ENCODE data around the gene NIN. TPM values are rescaled to one million over a fixed set of nuclear protein-coding genes. Genes with fewer than 3 reads are reported as not detected.

The NIN gene, protein sequence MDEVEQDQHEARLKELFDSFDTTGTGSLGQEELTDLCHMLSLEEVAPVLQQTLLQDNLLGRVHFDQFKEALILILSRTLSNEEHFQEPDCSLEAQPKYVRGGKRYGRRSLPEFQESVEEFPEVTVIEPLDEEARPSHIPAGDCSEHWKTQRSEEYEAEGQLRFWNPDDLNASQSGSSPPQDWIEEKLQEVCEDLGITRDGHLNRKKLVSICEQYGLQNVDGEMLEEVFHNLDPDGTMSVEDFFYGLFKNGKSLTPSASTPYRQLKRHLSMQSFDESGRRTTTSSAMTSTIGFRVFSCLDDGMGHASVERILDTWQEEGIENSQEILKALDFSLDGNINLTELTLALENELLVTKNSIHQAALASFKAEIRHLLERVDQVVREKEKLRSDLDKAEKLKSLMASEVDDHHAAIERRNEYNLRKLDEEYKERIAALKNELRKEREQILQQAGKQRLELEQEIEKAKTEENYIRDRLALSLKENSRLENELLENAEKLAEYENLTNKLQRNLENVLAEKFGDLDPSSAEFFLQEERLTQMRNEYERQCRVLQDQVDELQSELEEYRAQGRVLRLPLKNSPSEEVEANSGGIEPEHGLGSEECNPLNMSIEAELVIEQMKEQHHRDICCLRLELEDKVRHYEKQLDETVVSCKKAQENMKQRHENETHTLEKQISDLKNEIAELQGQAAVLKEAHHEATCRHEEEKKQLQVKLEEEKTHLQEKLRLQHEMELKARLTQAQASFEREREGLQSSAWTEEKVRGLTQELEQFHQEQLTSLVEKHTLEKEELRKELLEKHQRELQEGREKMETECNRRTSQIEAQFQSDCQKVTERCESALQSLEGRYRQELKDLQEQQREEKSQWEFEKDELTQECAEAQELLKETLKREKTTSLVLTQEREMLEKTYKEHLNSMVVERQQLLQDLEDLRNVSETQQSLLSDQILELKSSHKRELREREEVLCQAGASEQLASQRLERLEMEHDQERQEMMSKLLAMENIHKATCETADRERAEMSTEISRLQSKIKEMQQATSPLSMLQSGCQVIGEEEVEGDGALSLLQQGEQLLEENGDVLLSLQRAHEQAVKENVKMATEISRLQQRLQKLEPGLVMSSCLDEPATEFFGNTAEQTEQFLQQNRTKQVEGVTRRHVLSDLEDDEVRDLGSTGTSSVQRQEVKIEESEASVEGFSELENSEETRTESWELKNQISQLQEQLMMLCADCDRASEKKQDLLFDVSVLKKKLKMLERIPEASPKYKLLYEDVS (N-terminal part only)
- total RNA-seq: 30.0 and 78.2 TPM in 2 replicates

DNA sequence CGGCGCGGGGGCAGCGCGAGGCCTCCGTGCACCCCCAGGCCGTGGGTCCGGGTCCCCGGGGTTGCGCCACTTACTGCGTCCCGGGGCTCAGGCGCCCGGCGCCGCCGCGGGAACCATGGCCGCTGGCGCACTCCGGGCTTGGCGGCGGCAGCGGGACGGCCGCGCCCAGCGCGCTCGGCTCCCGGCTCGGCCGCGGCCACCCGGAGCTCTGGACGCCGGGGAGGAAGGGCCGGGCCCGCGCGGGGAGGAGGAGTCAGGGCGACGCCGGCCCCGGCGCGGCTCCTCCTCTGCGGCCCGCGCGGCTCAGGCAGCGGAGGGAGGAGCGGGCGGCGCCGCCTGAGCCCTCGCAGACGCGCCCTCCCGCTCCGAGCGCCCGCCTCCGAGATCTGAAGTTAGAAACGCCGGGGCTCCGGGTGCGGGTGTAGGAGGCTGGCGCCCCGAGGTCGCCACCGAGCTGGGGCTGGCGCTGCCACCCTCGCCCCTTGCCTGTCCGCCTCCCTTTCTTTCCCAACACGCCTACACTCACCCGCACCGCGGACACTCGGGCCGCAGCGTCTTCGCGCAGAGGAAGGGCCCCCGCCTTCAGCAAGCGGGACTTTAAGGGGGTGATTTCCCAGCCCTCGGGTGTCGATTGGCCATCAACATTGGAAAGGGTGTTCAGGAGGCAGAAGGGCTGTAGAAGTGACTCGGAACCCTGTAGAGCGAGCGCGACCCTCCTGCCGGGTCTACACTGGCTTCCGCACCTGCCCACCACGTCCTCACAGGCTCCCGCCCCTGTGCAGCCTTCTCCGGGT is at the start of gene NIN:
NIN (minus strand) TSS at position 231 of the 794 bp plus-strand sequence. CDS start 9,106 bp downstream, outside the sequence.
- no peak for DNase-seq (ENCODE audit: low read depth)

DNA sequence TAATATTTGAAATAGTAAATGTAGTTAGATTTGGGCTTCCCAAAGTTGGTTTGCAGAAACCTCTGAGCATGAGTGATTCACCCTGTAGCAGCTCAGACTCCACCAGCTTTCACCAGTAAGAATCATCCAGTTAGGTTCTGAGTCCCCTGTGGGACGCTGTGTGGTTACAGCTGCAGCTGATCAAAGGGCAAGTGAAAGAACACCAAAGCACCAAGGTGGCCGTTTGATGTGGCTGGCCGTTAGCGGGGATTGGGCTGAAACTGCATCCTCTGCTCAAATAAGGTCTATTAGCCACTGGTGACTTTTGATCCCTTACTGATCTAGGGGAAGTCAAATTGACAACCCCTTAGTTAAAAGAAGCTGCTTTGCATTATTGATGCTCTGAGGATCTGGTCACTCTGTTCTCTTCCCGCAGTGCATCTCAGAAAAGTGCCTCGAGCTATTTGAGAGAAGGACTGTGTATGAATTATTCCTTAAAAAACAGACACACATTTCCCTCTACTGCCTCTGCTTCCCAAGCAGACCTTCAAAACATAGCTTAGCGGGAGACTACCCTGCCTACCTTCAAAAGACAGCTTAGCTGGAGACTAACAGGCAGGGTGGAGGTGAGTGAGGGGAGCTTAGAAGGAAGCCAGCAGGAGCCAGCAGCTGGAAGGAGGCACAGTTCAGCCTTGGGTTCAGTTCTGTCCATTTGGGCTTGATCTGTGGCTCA is 44.6 kb upstream of the NIN start:
- DNase-seq (ENCODE audit: low read depth): peak; percentile 38

DNA sequence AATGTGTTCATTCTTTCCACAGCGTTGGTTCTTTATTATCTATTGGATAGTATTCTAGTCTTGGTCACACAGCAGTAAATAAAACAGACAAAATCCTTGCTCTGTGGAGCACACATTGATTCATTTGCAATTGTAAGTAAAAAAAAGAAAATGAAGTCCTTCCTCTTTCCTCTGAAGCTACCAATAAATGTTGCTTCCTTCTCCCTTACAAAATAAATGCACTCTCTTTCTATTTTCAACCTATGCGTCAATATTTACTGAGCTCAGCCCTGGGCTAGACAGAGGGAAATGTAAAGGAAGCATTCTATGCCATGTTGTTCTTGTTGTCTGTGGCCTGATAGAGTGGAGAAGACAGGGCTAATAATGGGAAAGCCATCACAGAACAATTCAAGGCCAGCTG is 43.8 kb upstream of the NIN start:
- no peak for DNase-seq (ENCODE audit: low read depth)

DNA sequence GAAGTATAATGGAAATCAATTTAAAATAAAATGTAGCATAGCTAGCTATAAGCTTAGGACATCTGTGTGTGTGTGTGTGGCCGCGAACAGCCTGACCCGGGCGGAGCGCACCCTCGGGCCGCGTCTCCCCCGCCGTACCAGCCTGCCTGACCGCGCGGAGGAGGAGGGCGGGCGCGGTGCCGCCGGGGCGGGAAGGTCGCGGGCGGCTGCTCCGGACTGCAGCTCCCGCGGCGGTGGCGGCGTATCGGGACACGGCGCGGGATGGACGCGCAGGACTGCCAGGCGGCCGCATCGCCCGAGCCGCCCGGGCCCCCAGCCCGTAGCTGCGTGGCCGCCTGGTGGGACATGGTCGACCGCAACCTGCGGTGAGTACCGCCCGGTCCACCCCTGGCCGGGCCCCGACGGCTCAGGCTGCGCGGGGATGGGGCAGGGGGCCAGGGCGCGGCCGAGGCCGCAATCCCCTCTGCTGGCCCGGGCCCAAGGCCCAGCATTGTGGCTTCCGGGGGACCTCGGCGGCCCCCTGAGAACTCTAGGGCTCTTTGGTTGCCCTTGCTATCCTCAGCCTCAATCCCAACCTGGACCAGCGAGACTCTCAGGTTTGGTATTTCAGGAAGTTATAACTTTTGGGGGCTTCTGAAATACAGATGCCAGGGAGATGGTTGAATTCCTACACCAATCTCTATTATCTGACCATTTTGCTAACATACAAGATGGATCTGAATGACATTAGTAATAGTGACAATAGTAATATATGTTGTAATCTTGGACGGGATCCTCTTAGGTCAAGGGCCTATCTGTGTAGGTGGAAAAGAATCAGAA is 41.2 kb upstream of the NIN start, which contains the start of gene ABHD12B:
ABHD12B (plus strand) TSS at position 140 of the 819 bp plus-strand sequence; CDS start at position 262, 122 bp downstream.
- no peak for DNase-seq (ENCODE audit: low read depth)

DNA sequence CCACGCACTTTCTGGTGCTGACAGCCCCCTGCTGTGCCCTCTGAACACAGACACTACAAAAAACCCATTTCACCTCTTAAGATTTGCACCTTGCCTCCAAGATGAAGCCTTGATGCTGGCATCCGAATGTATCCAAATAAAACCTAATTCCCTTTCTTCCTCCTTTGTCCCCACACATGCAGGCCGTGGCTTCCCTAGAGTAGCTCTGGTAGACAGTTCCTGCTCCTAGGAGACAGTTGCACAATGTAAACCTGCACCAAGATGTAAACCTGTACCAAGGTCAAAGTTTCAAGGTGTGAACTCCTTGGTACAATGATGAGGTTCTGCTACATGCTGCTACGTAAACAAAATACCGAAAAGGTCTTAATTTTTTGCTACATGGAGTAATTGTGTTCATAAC is 40.3 kb upstream of the NIN start:
- no peak for DNase-seq (ENCODE audit: low read depth)

DNA sequence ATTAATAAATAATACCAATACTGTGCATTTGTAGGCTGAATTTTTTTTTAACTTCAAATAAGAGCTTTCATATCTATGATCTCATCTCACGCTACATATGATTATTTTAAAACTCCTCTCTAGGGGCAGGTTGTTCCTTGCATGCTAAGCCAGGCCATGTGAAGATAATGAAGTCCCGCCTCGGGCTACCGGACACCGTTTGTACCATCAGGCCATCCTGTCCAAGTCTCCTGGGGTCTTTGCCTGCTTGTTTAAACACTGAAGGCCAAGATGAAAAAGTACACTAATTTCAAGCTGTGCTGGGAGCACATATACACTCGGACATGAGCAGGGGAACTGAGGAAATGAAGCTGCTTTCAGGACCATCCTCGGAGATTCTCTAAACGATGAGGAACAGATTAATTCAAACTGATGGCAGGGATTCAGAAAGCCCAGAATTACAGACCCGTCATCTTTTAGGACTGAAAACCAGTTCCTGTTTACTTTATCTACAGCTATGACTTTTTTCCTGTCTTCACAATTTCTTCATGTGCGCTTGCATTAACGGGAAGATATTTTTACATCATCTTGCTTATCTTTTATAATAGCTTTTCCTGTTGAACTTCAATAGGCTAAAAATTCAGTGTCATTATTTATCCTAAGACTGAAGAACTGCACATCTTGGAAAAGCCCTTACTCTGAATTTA is 34.6 kb upstream of the NIN start:
- no peak for DNase-seq (ENCODE audit: low read depth)

DNA sequence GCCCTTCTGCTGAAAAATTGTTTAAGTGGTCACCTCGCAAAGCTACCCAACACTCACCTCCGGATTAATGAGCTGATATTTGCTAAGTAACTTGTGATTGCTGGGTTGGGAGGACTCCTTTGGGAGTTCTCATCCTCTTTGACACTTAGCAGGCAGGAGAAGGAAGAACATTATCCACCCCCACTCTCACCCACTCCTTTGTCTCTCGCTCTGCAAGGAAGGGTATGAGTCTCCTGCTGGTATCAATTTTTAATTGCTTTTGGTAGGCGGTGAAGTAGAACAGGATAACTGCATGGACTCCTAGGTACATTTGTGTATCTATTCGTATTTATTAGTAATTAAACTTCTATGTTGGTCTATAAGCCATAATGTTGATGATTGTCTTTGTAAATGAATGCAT is 34.0 kb upstream of the NIN start:
- DNase-seq (ENCODE audit: low read depth): no peak

DNA sequence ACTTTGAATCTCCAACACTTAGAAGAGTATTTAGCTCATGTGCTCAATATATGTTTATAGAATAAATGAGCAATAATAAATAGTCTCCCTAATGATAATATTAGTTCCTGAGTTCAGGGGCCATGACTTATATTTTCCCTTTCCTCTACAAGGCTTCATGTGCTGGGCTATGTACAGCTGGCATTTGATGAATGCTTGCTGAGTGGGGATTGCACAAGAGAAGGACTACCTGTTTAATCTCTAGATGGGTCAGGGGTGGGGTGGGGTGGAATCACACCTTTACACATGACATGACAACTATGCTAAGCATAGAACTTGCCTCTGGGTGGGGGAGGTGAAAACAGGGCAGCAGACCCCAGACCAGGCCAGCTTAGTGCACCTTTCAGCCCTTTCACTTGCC is 33.3 kb upstream of the NIN start:
- DNase-seq (ENCODE audit: low read depth): no peak

DNA sequence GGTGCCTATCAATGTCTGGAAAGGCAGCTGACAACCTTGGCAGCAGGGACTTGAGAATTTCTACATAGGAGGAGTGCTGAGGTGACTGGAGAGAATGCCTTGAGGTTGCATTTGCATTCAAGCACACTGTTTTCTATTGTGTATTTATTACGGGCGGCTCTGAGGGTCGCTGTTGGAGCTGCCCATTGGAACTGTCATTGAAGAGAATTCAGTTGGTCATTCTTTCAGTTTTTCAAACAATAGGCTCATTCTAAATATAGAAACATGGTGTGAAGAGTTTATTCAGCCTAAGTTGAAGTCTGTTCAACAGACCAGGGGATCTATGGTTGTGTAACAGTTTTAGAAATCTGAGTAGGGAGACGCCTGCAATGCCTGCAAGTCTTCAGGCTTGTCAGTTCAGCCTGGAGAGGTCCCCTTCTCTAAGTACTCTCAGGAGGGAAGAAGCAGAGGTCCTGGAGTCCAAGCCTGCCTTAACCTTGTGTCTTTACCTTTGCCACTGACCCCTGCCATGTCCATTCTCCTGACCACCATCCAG is 31.1 kb upstream of the NIN start:
- peak; percentile 32 for DNase-seq (ENCODE audit: low read depth)

DNA sequence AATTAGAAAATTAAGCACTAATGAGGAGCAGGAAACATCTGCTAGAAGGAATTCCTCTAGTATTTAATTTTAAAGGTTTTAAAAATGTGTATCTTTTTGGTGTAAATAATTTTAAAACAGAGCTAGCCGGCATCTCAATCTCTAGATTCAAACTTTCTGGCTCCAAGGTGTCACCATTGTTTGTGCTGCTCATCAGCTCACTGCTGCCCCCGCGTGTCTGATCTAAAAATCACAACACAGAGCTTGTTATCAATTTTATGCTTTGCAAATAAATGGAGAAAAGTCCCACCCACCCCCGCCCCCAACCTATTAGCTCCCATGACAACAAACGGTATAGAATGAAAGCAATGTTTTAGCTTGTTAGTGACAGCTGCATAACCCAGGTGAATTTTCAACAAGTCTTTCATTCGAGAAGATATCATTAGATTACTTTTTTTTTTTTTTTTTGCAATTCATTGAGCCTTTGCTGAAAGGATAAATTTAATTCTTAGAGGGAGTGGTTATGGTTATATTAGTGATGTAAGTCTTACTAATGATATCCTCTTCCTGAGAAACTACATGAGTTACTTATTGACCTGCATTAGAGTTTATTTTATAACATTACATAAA is 29.6 kb upstream of the NIN start:
- DNase-seq (ENCODE audit: low read depth): peak; percentile 72

DNA sequence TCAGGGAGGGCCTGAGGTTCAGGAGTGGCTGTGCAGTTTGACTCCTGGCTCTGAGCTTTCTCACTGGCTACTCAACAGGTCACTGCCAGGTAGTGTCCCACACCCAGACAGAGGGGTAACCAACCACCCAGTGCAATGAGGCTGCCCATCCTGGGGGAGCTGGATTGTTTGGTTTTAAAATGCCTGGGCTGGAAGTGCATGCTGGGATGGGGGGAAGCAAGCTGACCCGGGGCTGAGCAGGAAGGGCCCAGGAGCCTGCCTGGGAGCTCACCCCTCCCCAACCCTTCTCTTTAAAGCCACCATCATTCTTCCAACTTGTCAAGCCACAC is 28.3 kb upstream of the NIN start:
- no peak for DNase-seq (ENCODE audit: low read depth)

DNA sequence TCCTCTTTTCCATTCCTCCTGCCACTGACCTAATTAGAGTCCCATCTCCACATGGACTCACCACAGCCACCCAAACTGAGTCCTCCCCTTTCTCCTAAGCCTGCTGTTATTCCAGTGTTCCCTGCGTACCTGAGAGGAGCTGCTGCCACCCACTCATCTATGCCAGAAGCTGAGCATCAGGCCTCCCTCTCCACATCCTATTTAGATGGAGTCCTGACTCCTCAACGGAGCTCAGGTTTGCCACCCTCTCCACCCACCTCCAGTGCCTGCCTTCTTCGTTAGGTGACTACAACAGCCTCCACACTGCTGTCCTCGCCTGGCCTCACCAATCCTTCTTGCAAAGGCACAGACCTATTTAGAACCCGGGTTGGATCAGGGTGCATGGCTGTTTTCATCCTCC is 25.7 kb upstream of the NIN start:
- no peak for DNase-seq (ENCODE audit: low read depth)

DNA sequence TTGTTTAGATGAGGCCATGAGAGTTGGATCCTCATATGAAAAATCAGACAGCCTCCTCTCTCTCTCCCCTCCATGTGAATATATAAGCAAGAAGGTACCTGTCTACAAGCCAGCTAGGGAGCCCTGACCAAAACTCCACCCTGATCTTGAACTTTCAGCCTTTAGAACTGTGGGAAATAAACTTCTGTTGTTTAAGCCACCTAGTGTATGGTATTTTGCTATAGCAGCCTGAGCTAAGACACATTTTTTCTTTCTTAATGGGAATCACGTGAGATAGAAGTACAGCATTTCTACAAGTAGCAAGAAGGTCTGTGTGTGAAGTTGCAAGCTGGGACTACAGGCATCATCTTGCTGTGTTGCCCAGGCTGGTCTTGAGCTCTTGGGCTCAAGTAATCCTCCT is 24.6 kb upstream of the NIN start:
- peak; percentile 43 for DNase-seq (ENCODE audit: low read depth)

DNA sequence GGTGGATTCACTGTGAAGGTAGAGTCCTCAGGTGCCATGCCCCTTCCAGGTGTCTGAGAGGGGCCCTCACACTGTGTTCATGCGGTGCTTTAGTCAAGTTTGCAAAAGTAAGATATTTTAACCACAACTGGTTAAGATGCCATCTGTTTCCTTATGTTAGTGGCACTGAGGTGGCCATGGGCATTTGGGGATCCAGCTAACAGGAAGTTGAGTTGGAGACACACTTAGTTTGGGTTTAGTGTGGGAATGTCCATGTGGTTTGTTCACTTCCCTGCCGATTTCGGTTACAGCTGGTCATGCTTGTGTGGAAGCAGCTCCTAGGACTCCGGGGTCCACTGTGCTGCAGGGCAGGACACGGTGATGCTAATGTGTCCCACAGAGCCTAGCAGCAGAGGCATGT is 23.6 kb upstream of the NIN start:
- DNase-seq (ENCODE audit: low read depth): no peak

DNA sequence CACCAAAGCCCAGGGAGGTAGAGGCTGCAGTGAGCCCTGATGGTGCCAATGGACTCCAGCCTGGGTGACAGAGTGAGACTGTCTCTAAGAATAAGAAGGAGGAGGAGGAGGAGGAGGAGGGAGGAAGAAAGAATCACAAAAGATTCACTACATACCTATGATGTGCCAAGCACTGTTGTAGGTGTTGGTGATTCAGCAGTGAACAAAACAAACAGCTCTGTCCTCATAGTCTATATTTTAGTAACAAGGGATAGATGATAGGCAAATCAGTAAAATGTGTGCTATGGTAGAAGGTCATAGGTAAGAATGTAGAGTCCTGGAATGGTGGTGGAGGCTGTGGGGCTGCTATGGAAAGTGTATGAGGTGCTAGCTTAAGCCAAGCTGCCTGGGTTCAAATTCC is 22.9 kb upstream of the NIN start:
- DNase-seq (ENCODE audit: low read depth): no peak

DNA sequence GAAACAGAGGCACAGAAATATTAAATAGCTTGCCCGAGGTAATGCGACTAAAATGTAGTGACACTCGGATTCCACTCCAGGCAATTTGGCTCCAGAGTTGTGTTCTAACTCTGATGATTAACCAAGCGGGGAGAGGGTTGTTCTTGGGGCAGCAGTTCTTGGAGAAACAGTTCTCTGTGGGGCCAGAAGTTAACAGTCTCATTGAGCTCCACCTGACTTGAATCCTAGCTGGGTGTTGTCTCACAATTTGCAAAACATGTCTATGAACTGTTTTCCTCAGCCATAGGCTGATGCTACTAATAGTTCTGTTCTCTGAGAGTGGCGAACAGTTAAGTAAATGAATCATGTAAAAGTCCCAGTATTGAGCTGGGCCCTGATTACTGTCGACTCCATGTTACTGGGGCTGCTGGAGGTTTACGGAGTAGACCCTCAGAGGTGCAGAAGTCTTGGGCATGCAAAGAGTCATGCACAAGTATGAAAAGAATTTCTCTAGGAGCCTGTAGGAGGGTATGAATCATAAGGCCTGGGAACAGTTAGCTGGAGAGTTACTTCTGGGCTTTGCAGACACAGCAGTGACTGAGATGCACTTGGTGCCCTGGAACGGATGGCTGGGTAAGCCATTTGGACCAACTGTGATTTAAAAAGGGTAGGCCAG is 15.4 kb upstream of the NIN start:
- DNase-seq (ENCODE audit: low read depth): peak; percentile 96

DNA sequence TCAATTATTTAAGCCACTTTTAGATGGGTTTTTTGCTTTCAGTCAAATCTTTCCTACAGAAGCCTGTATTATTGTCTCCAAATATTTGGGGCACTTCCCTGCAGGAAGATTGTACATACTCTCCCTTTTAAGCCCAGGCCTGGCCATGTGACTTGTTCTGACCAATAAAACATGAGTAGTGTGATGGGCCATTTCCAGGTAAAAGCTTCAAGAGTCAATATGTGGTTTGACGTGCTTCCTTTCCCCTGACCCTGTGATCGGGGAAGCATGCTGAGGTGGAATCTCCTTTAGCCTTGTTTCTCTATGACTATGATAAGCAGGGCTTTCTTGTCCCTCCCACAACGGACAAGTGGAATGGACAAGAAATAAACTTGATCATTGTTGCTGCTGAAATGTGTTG is 14.2 kb upstream of the NIN start:
- DNase-seq (ENCODE audit: low read depth): peak; percentile 54

DNA sequence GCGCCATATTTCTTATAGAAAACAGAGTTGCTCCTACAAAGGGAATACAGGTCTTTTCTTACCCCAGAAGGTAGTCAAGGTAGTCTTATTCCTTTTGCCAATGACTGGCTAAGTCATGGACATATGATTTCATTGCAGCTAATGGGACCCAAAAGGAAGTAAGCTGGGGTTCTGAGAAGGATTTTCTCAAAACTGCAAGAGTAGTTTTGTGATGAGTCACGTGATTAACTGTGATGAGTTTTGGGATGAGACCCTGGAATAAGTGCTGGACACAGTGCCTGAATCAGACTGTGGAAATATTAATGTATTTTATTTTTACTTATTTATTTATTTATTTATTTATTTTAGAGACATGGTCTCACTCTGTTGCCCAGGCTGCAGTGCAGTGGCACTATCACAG is 13.4 kb upstream of the NIN start:
- DNase-seq (ENCODE audit: low read depth): no peak

Measured in renal cortical epithelial cell (primary cell).